Muscle of leg (tissue), 11 donors: Measurements from ENCODE around the gene VPS37B. TPM values are rescaled to one million over a fixed set of nuclear protein-coding genes. Genes with fewer than 3 reads are reported as not detected.
A peak's percentile ranks its signal among the peaks of the same experiment; 100 is the strongest.

Source experiments
- DNase-seq: peaks from one replicate; pipeline ENCODE4 v3.0.0; 2013
- H3K27ac ChIP-seq: one replicate; pipeline ENCODE4 v1.5.1; 2013; ENCODE audit warnings: mild to moderate bottlenecking, low read length, control low read depth
- H3K27me3 ChIP-seq: one replicate; pipeline ENCODE4 v1.6.1; 2013; ENCODE audit warnings: low read length; ENCODE audit not compliant: control insufficient read depth, insufficient read depth
- H3K36me3 ChIP-seq: one replicate; pipeline ENCODE4 v1.6.1; 2013; ENCODE audit warnings: low read length; ENCODE audit not compliant: control insufficient read depth, insufficient read depth
- H3K4me1 ChIP-seq: one replicate; pipeline ENCODE4 v1.6.1; 2013; ENCODE audit warnings: low read length; ENCODE audit not compliant: control insufficient read depth, insufficient read depth
- H3K4me3 ChIP-seq: one replicate; pipeline ENCODE4 v1.5.1; 2013; ENCODE audit warnings: low read length, control low read depth
- H3K9me3 ChIP-seq: replicated peaks from 2 replicates; pipeline ENCODE4 v1.6.1; 2013; ENCODE audit warnings: low read depth, low read length; ENCODE audit not compliant: control insufficient read depth
- WGBS: methylation state at CpG from one replicate; pipeline ENCODE4 v1.1.5; 2013; ENCODE audit warnings: missing lambda C conversion rate; ENCODE audit not compliant: insufficient coverage; 5-methylcytosine and 5-hydroxymethylcytosine counted together
- polyA plus RNA-seq, 8 donors: library from polyadenylated mRNA; unstranded; fragments of 120-200 nt; gene quantifications; one replicate each; pipeline versions ENCODE4 v1.2.1 to v1.2.3, GENCODE V29; 2013; ENCODE audit warnings: inconsistent platforms in 1 of 8, low replicate concordance in 1 of 8; ENCODE audit not compliant: insufficient read length in 8 of 8, insufficient read depth in 1 of 8
- total RNA-seq: library from RNA; stranded (reverse); fragments of 120-200 nt; gene quantifications from one replicate; pipeline ENCODE4 v1.2.4, GENCODE V29; 2013

The VPS37B gene
- total and polyA plus RNA-seq, 9 donors, result 15.6 to 29.0 (median 25.1) TPM

- no peaks in the 10 kb centered on the region for H3K9me3 ChIP-seq
- H3K4me3 ChIP-seq, result peak overlapping the region; percentile 24
- no peak for DNase-seq
- H3K4me1 ChIP-seq, result no peaks in the 10 kb centered on the region
- H3K27ac ChIP-seq, result no peak overlapping the region
- no peaks in the 10 kb centered on the region for H3K36me3 ChIP-seq
- WGBS, result 14% methylated on average over 1 of the region's 22 CpGs
- H3K27me3 ChIP-seq, result peaks cover 2% of the 10 kb centered on the region
Observed at GRCh38 chr12:122825773-122826724, 69.9 kb downstream of the VPS37B start.

- no peak overlapping the region for H3K27ac ChIP-seq
- WGBS, result 90% methylated on average over 2 of the region's 11 CpGs
Observed at GRCh38 chr12:122823429-122823828, 72.5 kb downstream of the VPS37B start.

GRCh38 chr12:122820838-122821271, 75.1 kb downstream of the VPS37B start:
- WGBS, result 57% methylated on average over 6 of the region's 7 CpGs
- H3K27ac ChIP-seq, result no peak overlapping the region
- no peaks in the 10 kb centered on the region for H3K9me3 ChIP-seq
- no peaks in the 10 kb centered on the region for H3K4me1 ChIP-seq
- no peaks in the 10 kb centered on the region for H3K36me3 ChIP-seq
- H3K4me3 ChIP-seq, result no peak overlapping the region
- no peak for DNase-seq
- no peaks in the 10 kb centered on the region for H3K27me3 ChIP-seq

More at GRCh38 chr12:122823429-122823828, 72.5 kb downstream of the VPS37B start:
- no peaks in the 10 kb centered on the region for H3K4me1 ChIP-seq
- no peak for DNase-seq
- peaks cover 2% of the 10 kb centered on the region for H3K27me3 ChIP-seq
- H3K9me3 ChIP-seq, result no peaks in the 10 kb centered on the region
- no peaks in the 10 kb centered on the region for H3K36me3 ChIP-seq
- H3K4me3 ChIP-seq, result no peak overlapping the region

GRCh38 chr12:122820138-122820537, 75.8 kb downstream of the VPS37B start:
- no peaks in the 10 kb centered on the region for H3K27me3 ChIP-seq
- H3K36me3 ChIP-seq, result no peaks in the 10 kb centered on the region
- no peaks in the 10 kb centered on the region for H3K4me1 ChIP-seq
- no peak overlapping the region for H3K27ac ChIP-seq
- H3K9me3 ChIP-seq, result no peaks in the 10 kb centered on the region
- WGBS, result 69% methylated on average over 6 of the region's 8 CpGs
- H3K4me3 ChIP-seq, result no peak overlapping the region
- DNase-seq, result no peak

GRCh38 chr12:122819209-122819785, 76.6 kb downstream of the VPS37B start:
- no peaks in the 10 kb centered on the region for H3K27me3 ChIP-seq
- DNase-seq, result no peak
- no peak overlapping the region for H3K4me3 ChIP-seq
- no peaks in the 10 kb centered on the region for H3K4me1 ChIP-seq
- no peaks in the 10 kb centered on the region for H3K36me3 ChIP-seq
- H3K27ac ChIP-seq, result no peak overlapping the region
- no peaks in the 10 kb centered on the region for H3K9me3 ChIP-seq
- WGBS, result 37% methylated on average over 2 of the region's 10 CpGs

Other genes starting within 250 kb of the VPS37B start
- gene HCAR2, start 192.8 kb downstream of the VPS37B start, total RNA-seq, result not detected
- 1 to 10 TPM in 1 of 8 donors, under 1 TPM in 5, not detected in 2; 0.06 to 1.7 (median 0.17) TPM for gene HCAR2, start 192.8 kb downstream of the VPS37B start, polyA plus RNA-seq
- gene HCAR3, start 179.3 kb downstream of the VPS37B start, total RNA-seq, result not detected
- under 1 TPM in 3 of 8 donors, not detected in 5; 0.12 to 0.97 (median 0.34) TPM for gene HCAR3, start 179.3 kb downstream of the VPS37B start, polyA plus RNA-seq
- 0.09 TPM for gene HCAR1, start 165.3 kb downstream of the VPS37B start, total RNA-seq
- gene HCAR1, start 165.3 kb downstream of the VPS37B start, polyA plus RNA-seq, result under 1 TPM; 0.07 to 0.27 (median 0.13) TPM
- 37.3 TPM for gene DENR, start 143.3 kb downstream of the VPS37B start, total RNA-seq
- 10 to 100 TPM; 51.9 to 74.1 (median 67.9) TPM for gene DENR, start 143.3 kb downstream of the VPS37B start, polyA plus RNA-seq
- gene CCDC62, start 121.6 kb downstream of the VPS37B start, total RNA-seq, result 1.4 TPM
- gene CCDC62, start 121.6 kb downstream of the VPS37B start, polyA plus RNA-seq, result under 1 TPM; 0.42 to 0.94 (median 0.60) TPM
- gene HIP1R, start 60.7 kb downstream of the VPS37B start, total RNA-seq, result 6.6 TPM
- 10 to 100 TPM in 2 of 8 donors, 1 to 10 TPM in 6; 7.1 to 10.3 (median 8.2) TPM for gene HIP1R, start 60.7 kb downstream of the VPS37B start, polyA plus RNA-seq
- 3.9 TPM for gene ABCB9, start 70.3 kb upstream of the VPS37B start, total RNA-seq
- gene ABCB9, start 70.3 kb upstream of the VPS37B start, polyA plus RNA-seq, result 1 to 10 TPM; 3.1 to 4.9 (median 3.4) TPM
- 5.1 TPM for gene OGFOD2, start 79.1 kb upstream of the VPS37B start, total RNA-seq
- gene OGFOD2, start 79.1 kb upstream of the VPS37B start, polyA plus RNA-seq, result 10 to 100 TPM; 10.2 to 13.8 (median 11.5) TPM
- 188 TPM for gene ARL6IP4, start 84.6 kb upstream of the VPS37B start, total RNA-seq
- gene ARL6IP4, start 84.6 kb upstream of the VPS37B start, polyA plus RNA-seq, result 100 to 1,000 TPM; 169 to 207 (median 194) TPM